AG09319 (cell line): Measurements from ENCODE around the gene CORO1A.
"Not testable (repeated sequence)": the region's sequence is repeated elsewhere in the genome, so short reads cannot be mapped to it uniquely, and the experiment has no call there.

Experiments used
- DNase-seq: peaks from one replicate; pipeline ENCODE4 v3.0.0-alpha.2; 2010; ENCODE audit warnings: low read depth; ENCODE audit errors: extremely low read depth
- TF ChIP-seq, protein P1 (sequence below): IDR thresholded peaks from 2 replicates; pipeline ENCODE4 v1.5.1; 2011; ENCODE audit warnings: low read depth, mild to moderate bottlenecking, inconsistent platforms, low read length, moderate library complexity

CORO1A gene

GRCh38 chr16:30152517-30152916, 30.9 kb upstream of the CORO1A start:
- TF ChIP-seq, protein P1, sequence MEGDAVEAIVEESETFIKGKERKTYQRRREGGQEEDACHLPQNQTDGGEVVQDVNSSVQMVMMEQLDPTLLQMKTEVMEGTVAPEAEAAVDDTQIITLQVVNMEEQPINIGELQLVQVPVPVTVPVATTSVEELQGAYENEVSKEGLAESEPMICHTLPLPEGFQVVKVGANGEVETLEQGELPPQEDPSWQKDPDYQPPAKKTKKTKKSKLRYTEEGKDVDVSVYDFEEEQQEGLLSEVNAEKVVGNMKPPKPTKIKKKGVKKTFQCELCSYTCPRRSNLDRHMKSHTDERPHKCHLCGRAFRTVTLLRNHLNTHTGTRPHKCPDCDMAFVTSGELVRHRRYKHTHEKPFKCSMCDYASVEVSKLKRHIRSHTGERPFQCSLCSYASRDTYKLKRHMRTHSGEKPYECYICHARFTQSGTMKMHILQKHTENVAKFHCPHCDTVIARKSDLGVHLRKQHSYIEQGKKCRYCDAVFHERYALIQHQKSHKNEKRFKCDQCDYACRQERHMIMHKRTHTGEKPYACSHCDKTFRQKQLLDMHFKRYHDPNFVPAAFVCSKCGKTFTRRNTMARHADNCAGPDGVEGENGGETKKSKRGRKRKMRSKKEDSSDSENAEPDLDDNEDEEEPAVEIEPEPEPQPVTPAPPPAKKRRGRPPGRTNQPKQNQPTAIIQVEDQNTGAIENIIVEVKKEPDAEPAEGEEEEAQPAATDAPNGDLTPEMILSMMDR: no peak
- DNase-seq: no peak

- no peak for DNase-seq
- TF ChIP-seq, protein P1: no peak
Measured at GRCh38 chr16:30155188-30155587, 28.2 kb upstream of the CORO1A start.

DNA sequence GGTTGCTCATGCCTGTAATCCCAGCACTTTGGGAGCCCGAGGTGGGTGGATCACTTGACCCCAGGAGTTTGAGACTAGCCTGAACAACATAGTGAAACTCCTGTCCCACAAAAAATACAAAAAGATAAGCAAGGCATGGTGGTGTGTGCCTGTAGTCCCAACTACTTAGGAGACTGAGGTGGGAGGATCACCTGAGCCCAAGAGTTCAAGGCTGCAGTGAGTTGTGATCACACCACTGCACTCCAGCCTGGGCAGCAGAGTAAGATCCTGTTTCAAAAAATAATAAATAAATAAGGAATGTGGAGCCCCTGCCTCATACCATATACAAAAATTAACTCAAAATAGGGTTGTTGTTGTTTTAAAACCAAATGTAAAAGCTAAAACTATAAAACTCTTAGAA, 26.2 kb upstream of the CORO1A start:
- TF ChIP-seq, protein P1: no peak

GRCh38 chr16:30163538-30163937, 19.9 kb upstream of the CORO1A start:
- DNase-seq: no peak
- TF ChIP-seq, protein P1: no peak

More for the DNA sequence above, 26.2 kb upstream of the CORO1A start:
- DNase-seq: no peak

DNA sequence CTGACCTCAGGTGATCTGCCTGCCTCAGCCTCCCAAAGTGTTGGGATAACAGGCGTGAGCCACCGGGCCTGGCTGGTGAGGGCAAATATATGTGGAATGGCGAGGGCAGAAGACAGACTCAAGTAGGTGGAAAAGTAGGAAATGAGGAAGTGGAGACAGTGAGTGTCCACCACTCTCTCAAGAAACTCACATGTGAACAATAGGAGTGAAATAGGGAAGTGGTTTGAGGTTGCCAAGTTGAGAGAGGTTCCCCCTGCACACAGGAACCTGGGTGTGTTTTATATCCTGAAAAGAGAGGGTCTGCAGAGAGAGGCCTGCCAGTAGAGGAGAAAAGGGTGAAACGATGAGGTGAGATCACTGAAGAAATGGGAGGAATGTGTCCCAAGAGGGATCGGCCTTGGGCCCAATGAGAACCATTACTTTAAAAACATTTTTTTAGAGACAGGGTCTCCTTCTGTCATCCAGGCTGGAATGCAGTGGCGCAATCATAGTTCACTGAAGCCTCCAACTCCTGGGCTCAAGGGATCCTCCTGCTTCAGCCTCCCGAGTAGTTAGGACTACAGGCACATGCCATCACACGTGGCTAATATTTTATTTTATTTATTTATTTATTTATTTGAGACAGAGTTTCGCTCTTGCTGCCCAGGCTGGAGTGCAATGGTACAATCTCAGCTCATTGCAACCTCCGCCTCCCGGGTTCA, 17.1 kb upstream of the CORO1A start:
- TF ChIP-seq, protein P1: no peak
- no peak for DNase-seq

GRCh38 chr16:30168746-30169145, 14.7 kb upstream of the CORO1A start:
- not testable (repeated sequence) for DNase-seq

- DNase-seq: not testable (repeated sequence)
Measured at GRCh38 chr16:30169416-30169815, 14.0 kb upstream of the CORO1A start.

GRCh38 chr16:30170145-30170544, 13.3 kb upstream of the CORO1A start:
- not testable (repeated sequence) for DNase-seq

DNA sequence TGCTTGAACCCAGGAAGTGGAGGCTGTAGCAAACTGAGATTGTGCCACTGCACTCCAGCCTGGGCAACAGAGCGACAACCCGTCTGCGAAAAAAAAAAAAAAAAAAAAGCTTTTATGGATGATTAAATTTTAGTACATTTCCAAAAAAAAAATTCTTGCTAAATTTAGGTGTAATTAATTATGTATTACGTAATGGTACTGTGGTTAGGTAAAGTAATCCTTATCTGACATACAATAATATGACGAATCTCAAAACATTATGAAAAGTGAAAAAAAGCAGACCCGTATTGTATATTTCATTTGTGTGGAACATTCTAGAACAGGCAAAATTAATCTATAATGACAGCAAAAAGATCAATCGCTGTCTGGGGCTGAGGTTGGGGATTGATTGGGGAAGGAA, 10.3 kb upstream of the CORO1A start:
- no peak for DNase-seq
- TF ChIP-seq, protein P1: no peak

DNA sequence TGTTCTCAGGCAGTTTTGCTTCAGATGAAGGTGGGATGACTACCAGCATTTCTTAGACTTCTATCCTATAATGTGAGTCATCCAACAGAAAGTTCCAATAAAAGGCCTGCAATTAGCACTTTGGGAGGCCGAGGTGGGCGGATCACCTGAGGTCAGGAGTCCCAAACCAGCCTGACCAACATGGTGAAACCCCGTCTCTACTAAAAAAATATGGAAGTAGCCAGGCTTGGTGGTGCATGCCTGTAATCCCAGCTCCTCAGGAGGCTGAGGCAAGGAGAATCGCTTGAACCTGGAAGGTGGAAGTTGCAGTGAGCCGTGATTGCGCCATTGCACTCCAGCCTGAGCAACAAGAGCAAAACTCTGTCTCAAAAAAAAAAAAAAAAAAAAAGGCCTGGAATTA, 6.5 kb upstream of the CORO1A start:
- not testable (repeated sequence) for DNase-seq
